ENCODE data around the gene RAB31.

DNA sequence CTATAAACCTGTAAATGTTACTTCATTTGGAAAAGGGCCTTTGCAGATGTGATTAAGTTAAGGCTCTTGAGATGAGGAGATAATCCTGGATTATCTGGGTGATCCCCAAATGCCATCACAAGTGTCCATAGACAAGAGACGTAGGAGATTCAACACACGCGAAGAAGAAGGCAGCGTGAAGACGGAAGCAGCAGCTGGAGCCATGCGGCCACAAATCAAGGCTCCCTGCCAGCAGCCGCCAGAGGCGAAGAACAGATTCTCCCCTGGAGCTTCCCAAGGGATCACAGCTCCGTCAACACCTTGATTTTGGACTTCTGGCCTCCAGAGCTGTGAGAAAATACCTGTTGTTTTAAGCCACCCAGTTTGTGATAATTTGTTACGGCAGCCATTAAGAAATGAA, 194.7 kb downstream of the RAB31 start:
- TF ChIP-seq, protein P1, sequence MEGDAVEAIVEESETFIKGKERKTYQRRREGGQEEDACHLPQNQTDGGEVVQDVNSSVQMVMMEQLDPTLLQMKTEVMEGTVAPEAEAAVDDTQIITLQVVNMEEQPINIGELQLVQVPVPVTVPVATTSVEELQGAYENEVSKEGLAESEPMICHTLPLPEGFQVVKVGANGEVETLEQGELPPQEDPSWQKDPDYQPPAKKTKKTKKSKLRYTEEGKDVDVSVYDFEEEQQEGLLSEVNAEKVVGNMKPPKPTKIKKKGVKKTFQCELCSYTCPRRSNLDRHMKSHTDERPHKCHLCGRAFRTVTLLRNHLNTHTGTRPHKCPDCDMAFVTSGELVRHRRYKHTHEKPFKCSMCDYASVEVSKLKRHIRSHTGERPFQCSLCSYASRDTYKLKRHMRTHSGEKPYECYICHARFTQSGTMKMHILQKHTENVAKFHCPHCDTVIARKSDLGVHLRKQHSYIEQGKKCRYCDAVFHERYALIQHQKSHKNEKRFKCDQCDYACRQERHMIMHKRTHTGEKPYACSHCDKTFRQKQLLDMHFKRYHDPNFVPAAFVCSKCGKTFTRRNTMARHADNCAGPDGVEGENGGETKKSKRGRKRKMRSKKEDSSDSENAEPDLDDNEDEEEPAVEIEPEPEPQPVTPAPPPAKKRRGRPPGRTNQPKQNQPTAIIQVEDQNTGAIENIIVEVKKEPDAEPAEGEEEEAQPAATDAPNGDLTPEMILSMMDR (IDR thresholded peaks at IDR 0.05): no peak
- TF ChIP-seq POLR2A (IDR thresholded peaks at IDR 0.05): no peak

All from tibial nerve (tissue), 3 donors.